Measurements from ENCODE around the gene COL6A3. TPM values are rescaled to one million over a fixed set of nuclear protein-coding genes. Genes with fewer than 3 reads are reported as not detected.

COL6A3 gene
- total RNA-seq, 1 experiment from 2014 or later: 0.57 TPM

- Histone ChIP-seq H3F3A (ENCODE audit: insufficient read depth, low read depth) (peaks cover 16% of the 10 kb centered on the region; the same call in 1 of the 2 replicates), H3K4me1 (replicated peaks; ENCODE audit: insufficient read depth) (peaks cover 19% of the 10 kb centered on the region), H2AFZ (no peak overlapping the region), H3K9me2 (ENCODE audit: insufficient read depth) (0 out of 2 replicates have a peak, but pooled peaks cover 5% of the 10 kb centered on the region), H3K79me2 (ENCODE audit: low read depth) (no peaks in the 10 kb centered on the region), H4K20me1 (ENCODE audit: insufficient read depth) (no peaks in the 10 kb centered on the region), H3K27me3 (ENCODE audit: insufficient read depth, low read depth) (no peaks in the 10 kb centered on the region), H3K4me3 (no peak overlapping the region), H3K27ac (no peak overlapping the region), H3K9me3 (ENCODE audit: insufficient read depth, low read depth) (no peaks in the 10 kb centered on the region), H3K4me2 (no peak overlapping the region), H3K36me3 (ENCODE audit: low read depth) (no peaks in the 10 kb centered on the region)
- ChIA-PET POLR2A (ENCODE audit: unreplicated experiment) (interaction anchor here (0.6 kb wide), 1 partner anchor 92 kb away, joined by 4 read pairs; no protein-coding TSS in a partner anchor), CTCF (no interaction called here)
- intact Hi-C loops (cut with micrococcal nuclease; ENCODE audit: unreplicated experiment): loop anchor here (5.0 kb wide), 1 partner anchor 182 kb away; no protein-coding TSS in a partner anchor
- no TSS peak for BruUV-seq (replicated peaks)
- TF ChIP-seq EZH2 (IDR thresholded peaks at IDR 0.05; ENCODE audit: low read depth): no peak
- no peak for TF ChIP-seq CTCF (conservative IDR thresholded peaks at IDR 0.05)
- DNase-seq: no peak
These were observed 123.7 kb downstream of the COL6A3 start for GRCh38 chr2:237290261-237290660.

- ChIA-PET CTCF (no interaction called here), POLR2A (ENCODE audit: unreplicated experiment) (interaction anchor here (0.6 kb wide), 2 partner anchors 54 to 88 kb away, joined by 3 to 4 read pairs; no protein-coding TSS in a partner anchor)
- BruUV-seq (replicated peaks): no TSS peak
- Histone ChIP-seq H3K4me2 (no peak overlapping the region), H4K20me1 (ENCODE audit: insufficient read depth) (no peaks in the 10 kb centered on the region), H3K9me2 (ENCODE audit: insufficient read depth) (0 out of 2 replicates have a peak, but pooled peaks cover 5% of the 10 kb centered on the region), H3K36me3 (ENCODE audit: low read depth) (no peaks in the 10 kb centered on the region), H3K9me3 (ENCODE audit: insufficient read depth, low read depth) (no peaks in the 10 kb centered on the region), H3K27me3 (ENCODE audit: insufficient read depth, low read depth) (no peaks in the 10 kb centered on the region), H2AFZ (no peak overlapping the region), H3K4me1 (replicated peaks; ENCODE audit: insufficient read depth) (peaks cover 19% of the 10 kb centered on the region), H3F3A (ENCODE audit: insufficient read depth, low read depth) (peaks cover 16% of the 10 kb centered on the region; the same call in 1 of the 2 replicates), H3K4me3 (no peak overlapping the region), H3K27ac (no peak overlapping the region), H3K79me2 (ENCODE audit: low read depth) (no peaks in the 10 kb centered on the region)
- intact Hi-C loops (cut with micrococcal nuclease; ENCODE audit: unreplicated experiment): no loop called here
- DNase-seq: no peak
- no peak for TF ChIP-seq EZH2 (IDR thresholded peaks at IDR 0.05; ENCODE audit: low read depth)
- no peak for TF ChIP-seq CTCF (conservative IDR thresholded peaks at IDR 0.05)
These were observed 124.8 kb downstream of the COL6A3 start for GRCh38 chr2:237289139-237289538.

GRCh38 chr2:237287872-237288271, 126.1 kb downstream of the COL6A3 start:
- CTCF ChIA-PET: no interaction called here
- no peak for DNase-seq
- H3K4me2 ChIP-seq: no peak overlapping the region
- no peaks in the 10 kb centered on the region for H3K9me3 ChIP-seq (ENCODE audit: insufficient read depth, low read depth)
- H3K4me1 ChIP-seq (replicated peaks; ENCODE audit: insufficient read depth): peaks cover 19% of the 10 kb centered on the region
- no peaks in the 10 kb centered on the region for H3K36me3 ChIP-seq (ENCODE audit: low read depth)
- no peak overlapping the region for H3K27ac ChIP-seq
- H2AFZ ChIP-seq: no peak overlapping the region
- H3K4me3 ChIP-seq: no peak overlapping the region
- no TSS peak for BruUV-seq (replicated peaks)
- intact Hi-C loops (cut with micrococcal nuclease; ENCODE audit: unreplicated experiment): no loop called here
- H3K9me2 ChIP-seq (ENCODE audit: insufficient read depth): 0 out of 2 replicates have a peak, but pooled peaks cover 5% of the 10 kb centered on the region
- POLR2A ChIA-PET (ENCODE audit: unreplicated experiment): interaction anchor here (0.7 kb wide), 1 partner anchor 19 kb away, joined by 4 read pairs; no protein-coding TSS in a partner anchor
- no peaks in the 10 kb centered on the region for H4K20me1 ChIP-seq (ENCODE audit: insufficient read depth)
- no peaks in the 10 kb centered on the region for H3K79me2 ChIP-seq (ENCODE audit: low read depth)
- H3K27me3 ChIP-seq (ENCODE audit: insufficient read depth, low read depth): no peaks in the 10 kb centered on the region
- H3F3A ChIP-seq (ENCODE audit: insufficient read depth, low read depth): peaks cover 16% of the 10 kb centered on the region; the same call in 1 of the 2 replicates
- no peak for TF ChIP-seq EZH2 (IDR thresholded peaks at IDR 0.05; ENCODE audit: low read depth)
- no peak for TF ChIP-seq CTCF (conservative IDR thresholded peaks at IDR 0.05)

All from PC-9 (cell line).